Activated T-helper 1 cell treated with Interleukin-2 at 50 U/mL for 16 hours (primary cell): ENCODE measurements around the gene ANAPC15.

ENCODE experiments used
- DNase-seq: peaks from one replicate; pipeline ENCODE4 v3.0.0-alpha.2; 2020; ENCODE audit warnings: low read depth

ANAPC15 gene

DNA sequence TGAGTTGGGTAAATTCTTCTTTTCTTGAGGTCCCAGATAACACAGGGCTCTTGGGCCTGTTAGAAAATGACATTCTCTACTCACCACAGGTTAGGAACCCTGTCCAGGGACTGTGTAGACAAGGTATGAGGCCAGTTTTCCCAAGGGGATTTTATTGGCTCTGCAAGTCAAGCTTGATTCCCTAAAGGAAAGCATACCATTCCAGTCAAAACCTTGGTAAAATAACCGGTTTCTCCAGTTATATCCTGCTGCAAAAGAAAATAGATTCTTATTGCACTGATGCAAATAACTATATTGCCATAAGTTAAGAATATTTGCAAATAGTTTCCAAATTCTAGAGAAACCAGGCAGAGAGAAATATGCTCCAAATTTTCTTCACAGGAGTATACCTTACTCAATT lies 13.5 kb upstream of the ANAPC15 start:
- no peak for DNase-seq

DNA sequence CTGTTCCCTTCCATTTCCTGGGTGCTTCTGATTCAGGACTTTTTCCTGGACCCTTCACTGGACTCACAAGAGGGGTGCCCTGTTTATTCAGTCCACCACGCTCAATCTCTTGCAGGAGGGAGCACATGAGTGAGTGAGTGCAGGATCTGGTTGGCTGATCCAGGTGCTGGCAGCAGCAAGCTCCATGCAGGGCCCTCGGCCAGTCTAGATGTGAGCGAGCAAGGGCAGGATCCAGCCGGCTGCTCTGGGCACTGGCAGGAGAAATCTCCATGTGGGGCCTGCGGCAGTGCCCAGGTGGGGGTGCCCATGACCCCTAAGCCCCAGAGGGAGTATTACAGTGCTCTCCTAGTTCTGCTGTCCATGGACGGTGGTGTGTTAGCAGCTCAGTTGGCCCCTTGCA lies 11.6 kb upstream of the ANAPC15 start:
- no peak for DNase-seq

DNA sequence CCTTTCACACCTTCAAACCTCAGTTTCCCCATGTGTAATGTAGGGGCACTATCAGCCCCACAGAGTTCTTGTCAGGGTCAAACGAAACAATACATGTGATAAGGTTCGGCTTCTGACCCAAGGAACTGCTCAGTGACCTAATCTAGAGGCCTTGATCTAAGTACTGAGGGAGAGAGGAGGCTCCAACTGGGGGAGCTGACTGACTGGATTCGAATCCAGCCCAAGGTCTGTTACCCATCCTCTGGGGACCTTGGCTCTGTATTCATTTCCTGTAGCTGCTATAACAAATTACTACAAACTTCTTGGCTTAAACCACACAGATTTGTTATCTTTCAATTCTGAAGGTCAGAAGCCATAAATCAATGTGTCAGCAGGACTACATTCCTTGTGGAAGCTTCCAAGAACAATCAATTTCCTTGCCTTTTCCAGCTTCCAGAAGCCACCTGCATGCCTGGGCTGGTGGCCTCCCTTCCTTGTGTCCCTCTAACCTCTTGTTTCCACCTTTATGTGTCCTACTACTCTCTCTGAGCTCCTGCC lies 10.7 kb upstream of the ANAPC15 start:
- DNase-seq = no peak

DNA sequence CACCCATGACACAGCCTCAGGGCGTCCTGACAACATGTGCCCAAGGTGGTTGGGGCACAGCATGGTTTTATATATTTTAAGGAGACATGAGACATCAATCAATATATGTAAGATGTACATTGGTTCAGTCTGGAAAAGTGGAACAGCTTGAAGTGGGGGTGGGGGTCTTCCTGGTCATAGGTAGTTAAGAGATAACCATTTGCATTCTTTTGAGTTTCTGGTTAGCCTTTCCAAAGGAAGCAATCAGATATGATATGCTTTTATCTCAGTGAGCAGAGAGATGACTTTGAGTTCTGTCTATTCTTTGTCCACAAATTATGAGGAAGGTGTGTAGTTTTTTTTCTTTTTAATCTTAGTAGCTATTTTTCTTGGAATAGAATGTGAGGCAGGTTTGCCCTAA lies 10.1 kb upstream of the ANAPC15 start:
- no peak for DNase-seq

DNA sequence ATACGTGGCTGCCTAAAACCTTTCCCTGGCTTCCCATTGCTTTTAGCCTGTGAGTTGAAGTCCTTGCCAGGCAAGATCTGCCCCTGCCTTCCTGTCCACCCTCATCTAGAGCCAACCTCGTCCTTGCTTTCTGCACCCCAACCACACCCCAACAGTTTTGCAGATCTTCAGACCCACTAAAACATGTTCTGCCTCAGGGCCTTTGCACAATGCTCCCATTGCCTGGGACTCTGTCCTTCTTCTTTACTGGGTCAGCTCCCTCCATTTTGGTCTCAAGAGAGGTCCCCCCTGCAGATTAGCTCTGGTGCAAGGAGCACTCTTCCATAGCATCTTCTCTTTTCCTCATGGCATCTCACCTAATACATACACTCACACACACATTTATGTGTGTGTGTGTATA lies 8.4 kb upstream of the ANAPC15 start:
- DNase-seq = no peak

DNA sequence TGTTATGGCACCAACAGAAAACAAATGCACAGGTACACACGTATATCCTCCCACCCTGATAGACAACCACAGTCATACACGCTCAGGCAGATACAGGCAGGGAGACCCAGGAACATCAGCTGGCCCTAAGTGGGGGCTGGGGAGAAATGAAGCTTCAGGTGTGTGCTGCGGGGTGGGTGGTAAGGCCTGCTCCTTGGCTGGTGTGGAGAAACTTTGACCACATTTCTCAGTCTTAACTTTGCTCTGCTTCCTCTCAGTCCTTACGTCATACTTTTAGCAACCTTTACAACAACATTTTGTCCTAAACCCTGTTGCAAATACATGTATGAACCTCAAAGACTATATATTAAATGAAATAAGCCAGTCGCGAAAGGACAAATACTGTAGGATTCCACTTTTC lies 6.7 kb upstream of the ANAPC15 start:
- DNase-seq = no peak

DNA sequence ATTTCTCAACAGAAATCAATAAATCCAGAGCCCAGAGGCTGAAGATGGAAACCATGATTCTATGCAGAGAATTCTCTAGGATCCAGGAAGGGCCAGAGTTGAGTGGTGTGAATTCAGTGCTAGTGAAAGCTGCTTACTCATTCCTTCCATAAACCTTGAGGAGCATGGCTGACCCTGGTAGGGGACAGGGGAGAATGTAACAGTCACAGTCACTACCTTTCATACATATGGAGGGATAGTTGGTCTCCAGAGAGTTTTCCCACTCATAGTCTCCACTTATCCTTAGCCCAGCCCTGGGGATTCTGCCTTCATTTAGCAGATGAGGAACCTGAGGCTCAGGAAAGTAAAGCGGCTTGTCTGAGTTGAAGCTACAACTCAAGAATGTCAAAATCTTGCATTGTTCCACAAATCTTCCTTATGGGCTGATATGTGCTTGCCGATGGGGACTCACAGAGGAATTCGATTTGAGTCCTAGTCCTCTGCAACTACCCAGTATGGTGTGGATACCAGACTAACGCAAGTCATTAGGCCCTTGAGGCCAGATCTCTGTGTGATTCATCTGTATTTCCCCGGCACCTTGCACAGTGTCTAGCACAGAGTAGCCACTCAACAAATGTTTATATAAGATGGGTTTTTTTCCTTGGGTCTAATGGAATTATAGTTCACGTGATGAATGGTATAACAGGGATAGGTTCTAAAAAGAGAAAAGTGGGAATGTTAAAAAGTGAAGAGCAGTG lies 3.7 kb upstream of the ANAPC15 start:
- DNase-seq = no peak

DNA sequence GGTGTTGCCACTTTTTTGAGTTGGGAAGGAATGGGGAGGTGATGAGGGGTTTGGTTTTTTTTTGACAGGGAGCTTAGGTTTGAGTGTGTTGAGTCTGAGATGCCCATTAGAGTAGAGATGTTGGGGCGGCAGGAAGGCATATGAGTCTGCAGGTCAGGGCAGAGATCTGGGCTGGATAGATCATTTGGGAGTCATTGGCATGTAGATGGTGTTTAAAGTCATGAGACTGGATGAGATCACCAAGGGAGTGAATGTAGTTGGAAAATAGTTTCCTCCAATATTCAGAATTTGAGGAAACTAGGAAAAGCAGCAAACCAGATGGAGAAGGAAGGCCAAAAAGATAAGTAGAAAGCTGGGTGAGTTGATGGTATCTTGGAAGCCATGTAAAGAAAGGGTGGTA lies 2.1 kb upstream of the ANAPC15 start:
- no peak for DNase-seq

DNA sequence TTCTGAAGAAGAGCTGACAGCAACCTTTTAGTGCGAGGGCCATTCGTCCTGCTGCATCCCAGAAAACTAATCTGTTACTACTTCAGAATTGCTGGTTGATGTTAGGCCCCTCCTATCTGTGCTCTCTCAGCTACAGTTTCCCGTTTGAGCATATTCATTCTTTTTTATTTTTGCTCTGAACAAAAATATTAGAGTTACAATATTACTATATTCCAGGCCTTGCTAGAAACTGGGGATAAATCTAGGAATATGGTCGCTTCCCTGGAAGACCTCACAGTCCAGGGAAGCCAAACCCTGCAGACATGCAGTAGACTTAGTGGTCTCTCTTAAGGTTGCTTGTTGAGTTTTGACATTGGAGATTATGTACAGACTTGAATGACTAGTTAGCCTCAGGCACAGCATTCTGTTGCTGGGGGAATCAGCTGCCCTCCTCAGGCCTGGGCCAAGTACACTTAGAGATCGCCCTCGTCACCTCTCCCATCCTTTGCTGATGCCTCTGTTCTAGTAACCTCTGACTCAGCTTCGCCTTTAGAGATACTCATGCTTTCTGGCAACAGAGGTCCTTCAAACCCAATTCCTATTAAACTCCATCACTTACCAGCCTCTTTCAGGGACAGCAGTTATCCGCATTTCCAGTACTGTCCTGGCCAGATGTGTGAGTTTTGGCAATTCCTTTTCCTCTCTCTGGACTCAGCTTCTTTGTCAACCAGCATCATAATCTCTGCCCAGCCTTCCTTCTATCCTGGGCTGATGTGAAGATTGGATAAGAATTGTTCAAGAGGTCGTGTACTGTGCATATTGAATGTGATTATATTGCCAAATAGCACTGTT lies 698 bp upstream of the ANAPC15 start:
- no peak for DNase-seq

DNA sequence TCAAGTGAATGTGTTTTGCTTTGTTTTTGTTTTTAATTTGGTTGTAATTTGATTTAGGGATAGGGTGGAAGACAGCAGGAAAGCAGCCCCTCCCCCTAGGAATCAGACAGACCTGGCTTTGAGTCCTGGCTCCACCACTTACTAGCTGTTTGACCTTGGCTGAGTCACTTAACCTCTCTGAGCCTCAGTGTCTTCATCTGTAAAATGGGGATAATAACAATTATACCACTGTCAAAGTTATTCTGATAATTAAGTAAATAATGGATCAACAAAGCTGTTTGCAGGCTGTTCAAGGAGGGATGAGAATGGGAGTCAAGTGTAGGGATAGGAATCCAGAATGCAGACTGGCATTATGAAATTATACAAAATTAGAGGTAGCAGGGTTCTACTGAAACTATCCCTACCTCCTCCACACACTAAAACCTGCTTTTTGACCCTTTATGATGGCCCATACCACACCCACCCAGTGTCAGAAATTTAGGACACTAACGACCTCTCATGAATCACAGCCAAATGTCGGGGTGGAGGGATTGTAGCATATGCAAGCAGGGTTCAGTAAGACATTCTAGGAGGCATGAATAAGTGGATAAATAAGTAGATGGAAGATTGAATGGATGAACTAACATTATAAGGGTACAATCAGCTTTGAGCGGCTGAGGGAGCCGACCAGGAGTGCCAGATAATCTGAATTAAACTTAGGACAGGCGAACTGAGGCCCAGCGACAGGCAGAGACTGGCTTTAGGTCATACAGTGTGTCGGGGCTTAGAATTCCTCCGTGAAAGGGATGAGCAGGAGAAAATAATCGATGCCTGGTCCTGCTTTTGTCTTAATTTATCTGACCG lies 974 bp downstream of the ANAPC15 start:
- DNase-seq = no peak

DNA sequence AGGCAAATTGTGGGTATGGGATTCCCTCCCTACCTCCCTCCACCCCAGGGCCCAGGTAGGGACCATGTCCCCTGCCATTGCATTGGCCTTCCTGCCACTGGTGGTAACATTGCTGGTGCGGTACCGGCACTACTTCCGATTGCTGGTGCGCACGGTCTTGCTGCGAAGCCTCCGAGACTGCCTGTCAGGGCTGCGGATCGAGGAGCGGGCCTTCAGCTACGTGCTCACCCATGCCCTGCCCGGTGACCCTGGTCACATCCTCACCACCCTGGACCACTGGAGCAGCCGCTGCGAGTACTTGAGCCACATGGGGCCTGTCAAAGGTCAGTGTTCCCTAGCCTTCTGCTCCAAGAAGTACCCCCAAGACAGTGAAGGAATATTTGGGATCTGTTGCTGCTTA lies 6.6 kb downstream of the ANAPC15 start, which contains the start of gene TOMT:
TSS of gene TOMT (plus strand) at position 37 of the 400 bp plus-strand sequence. CDS start at position 65, 28 bp downstream.
- DNase-seq = no peak

DNA sequence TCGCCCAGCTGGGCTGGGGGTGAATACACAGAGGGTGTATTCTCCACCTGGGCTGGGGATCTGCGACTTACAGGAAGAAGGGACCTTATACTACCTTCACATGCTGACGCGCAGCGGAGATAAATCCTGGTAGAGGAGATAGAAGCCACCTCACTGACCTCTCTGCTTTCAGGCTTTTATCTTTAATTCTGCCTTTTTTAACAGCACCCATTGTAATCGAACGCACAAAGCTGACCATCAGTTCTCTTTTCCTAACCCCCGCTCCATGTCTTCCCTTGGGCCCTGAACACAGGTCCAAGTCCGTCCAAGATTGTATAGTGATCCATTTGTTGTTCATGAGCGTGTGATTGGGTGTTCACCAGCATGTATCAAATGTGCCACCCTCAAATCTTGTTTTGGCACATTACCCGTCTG lies 8.7 kb downstream of the ANAPC15 start:
- no peak for DNase-seq

DNA sequence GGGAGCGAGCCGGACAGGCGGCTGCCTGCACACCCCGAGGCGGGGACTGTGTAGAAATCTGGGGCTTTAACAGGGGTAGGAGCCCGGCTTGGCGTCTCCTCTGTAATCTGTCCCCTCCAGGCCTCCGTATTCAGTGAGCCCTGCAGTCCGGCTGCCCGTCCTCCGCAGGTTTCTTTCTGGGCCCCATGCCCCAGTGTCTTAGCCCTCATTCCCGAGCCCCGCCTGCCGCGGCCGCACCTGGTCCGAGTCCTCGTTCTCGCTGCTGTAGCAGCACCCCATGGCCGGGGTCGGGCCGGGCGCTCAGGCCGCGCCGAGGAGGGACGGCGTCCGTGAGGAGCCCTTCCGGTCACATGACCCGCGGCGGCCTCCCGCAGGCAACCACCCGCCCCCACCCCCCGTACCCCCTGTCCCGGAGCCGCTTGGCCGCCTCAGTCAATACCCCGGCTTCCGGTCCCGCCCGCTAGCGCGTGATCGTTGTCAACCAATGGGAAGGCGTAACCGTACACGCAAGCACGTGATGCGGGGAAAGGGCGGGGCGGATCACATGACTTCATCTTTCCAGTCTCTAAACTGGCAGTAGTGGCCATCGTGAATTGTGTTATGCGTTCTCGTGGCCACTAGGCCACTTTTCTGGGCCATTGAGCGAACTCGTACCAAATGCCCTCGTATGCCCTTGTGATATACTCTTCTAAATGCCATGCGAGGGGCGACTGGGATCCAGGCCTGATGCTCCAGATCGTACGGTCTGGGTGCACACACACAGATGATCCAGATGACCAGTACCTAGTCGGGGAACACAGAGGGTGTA lies 9.3 kb downstream of the ANAPC15 start, which contains the start of gene LAMTOR1:
TSS of gene LAMTOR1 (minus strand) at position 352 of the 808 bp plus-strand sequence. CDS start at position 279, 73 bp downstream.
- DNase-seq = peak; percentile 95

DNA sequence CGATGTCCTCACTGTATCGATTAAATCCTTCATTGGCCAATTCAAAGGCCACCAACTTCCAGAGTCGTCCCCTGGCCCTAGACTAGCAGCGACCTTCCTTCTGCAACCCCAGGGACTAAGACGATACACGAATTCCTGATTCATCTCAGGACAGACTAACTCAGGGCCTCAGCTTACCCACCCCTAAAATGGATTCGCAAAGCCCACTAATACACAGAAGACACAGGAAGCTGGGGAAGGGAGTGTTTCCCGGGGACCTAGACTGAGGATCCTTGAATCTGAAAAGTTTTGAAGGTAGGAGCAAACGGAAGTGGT lies 9.9 kb downstream of the ANAPC15 start:
- DNase-seq = no peak

DNA sequence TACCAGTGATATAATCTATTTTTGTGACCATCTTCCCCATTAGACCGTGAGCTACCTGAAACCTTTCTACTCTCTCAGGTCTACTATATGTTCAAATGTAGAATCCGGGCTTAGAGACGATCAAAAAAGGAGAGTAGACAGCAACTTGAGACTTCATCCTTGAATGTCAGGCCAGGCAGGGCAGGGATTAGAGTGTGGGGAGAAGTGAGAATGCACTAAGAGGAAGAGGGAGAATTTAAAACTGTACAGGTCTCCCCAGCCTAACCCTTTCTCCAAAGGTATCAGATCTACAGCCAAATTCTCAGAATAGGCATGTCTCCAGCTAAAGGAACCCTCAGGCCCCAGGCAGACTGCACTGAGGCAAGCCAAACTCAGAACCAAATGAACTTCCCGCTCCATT lies 10.3 kb downstream of the ANAPC15 start:
- DNase-seq = no peak

DNA sequence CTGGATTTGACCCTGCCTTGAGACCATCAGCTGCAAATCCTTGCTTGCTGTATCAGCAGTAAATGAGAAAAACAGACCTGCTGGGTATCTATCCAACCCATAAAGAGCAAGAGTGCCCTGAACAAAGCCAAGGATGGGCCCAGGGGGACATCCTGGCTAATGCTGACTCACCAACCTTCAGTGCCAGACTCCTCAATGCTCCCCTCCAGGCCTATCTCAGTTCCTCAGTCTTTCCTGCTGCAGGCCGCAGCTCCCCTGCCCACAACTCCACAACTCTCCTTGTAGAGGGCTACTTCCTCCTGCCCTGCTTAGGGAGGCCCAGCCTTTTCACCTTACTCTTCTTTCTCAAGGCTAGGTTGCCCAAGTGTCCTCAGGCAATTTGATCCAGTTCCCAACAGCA lies 12.0 kb downstream of the ANAPC15 start:
- DNase-seq = no peak

DNA sequence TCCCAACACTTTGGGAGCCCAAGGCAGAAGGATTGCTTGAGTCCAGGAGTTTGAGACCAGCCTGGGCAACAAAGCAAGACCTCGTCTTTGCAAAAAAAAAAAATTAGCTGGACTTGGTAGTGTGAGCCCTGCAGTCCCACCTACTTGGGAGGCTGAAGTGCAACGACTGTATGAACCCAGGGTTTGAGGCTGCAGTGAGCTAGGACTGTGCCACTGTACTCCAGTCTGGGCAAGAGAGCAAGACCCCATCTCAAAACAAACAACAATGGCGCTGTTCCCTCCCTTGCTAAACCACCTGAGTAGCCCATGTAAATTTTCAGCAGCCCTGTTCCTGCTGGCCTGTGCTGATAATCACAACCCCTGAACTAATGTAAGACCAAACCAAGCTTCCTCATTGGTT lies 12.5 kb downstream of the ANAPC15 start:
- no peak for DNase-seq

DNA sequence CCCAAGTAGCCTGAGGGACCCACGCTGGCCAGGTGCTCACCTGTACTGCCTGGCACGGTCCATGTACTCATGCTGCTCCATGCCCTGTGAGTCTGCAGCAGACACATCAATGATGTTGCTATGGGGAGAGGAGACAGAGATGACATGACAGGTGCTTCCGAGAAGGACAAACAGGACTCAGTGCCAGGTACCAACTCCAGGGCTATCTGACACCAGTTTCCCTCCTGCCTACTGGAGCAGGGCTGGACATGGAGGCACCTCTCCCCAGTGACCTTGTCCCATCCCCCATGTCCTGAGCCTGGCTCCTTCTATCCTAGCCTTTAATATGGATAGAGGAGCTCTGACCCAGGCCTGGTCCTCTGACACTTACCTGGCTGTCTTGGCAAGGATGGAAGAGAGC lies 13.8 kb downstream of the ANAPC15 start:
- no peak for DNase-seq

DNA sequence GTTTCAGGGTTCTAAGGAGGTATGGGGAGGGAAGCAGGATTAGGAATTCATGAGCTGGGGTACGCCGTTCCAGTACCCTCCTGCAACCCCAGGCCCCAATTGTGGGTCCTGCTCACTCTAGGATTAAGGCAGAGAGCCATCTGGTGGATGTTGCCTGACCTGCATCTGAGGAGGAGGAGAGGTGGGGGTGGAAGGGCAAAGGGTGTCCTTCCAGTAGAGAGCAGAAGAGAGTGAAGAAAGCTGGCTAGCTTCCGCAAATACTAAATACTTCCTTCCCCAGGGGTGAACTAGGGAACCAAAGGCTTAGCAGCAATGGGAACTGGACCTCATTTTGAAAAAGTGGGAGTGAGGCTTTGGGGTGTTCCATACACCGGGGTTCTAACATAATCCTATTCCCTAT lies 21.2 kb downstream of the ANAPC15 start:
- peak; percentile 39 for DNase-seq

DNA sequence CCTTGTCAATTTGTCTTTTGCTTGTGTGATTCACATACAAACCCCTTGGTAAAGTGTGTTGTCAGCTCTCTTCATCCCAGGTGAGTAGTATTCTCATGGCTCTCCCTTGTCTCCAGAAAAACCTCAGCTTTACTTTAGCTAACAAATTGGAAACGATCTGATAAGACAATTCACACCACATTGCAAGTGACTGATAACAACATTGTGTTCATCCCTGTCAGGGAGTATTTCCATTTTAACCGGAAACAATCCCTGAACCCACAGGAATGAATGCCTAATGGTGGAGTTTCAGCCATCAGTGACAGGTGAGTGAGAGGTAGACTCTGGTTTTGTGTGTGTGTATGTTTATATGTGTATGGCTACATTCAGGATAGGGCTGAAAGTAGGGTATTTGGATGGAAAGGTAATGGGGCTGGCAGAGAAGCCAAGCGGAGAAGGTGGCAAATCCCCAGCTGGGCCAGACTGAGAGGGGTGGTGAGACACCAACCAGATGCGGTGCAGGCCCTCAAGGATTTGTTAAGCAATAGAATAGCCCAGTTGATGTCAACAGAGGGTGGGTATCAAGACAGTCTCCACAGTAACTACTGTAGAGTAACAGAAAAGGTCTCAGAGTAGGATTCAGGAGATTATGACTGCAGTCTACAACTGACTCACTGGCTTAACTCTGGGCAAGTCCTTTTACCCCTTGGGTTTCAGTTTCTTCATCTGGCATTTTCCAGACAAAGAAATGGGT lies 24.3 kb downstream of the ANAPC15 start:
- DNase-seq = no peak
